C4-2B (cell line): ENCODE data around the gene OCIAD2.

ENCODE experiments used
- ZFX ChIP-seq: fragments of 450-650 bp; IDR thresholded peaks from 2 replicates; pipeline ENCODE4 v1.6.1; 2017
- TF ChIP-seq, protein P1 (sequence below): fragments of 450-650 bp; conservative IDR thresholded peaks from 2 replicates; pipeline ENCODE4 v1.5.1; 2017; ENCODE audit warnings: mild to moderate bottlenecking

GRCh38 chr4:48862038-48862437 lies 44.5 kb downstream of the OCIAD2 start:
- TF ChIP-seq, protein P1, sequence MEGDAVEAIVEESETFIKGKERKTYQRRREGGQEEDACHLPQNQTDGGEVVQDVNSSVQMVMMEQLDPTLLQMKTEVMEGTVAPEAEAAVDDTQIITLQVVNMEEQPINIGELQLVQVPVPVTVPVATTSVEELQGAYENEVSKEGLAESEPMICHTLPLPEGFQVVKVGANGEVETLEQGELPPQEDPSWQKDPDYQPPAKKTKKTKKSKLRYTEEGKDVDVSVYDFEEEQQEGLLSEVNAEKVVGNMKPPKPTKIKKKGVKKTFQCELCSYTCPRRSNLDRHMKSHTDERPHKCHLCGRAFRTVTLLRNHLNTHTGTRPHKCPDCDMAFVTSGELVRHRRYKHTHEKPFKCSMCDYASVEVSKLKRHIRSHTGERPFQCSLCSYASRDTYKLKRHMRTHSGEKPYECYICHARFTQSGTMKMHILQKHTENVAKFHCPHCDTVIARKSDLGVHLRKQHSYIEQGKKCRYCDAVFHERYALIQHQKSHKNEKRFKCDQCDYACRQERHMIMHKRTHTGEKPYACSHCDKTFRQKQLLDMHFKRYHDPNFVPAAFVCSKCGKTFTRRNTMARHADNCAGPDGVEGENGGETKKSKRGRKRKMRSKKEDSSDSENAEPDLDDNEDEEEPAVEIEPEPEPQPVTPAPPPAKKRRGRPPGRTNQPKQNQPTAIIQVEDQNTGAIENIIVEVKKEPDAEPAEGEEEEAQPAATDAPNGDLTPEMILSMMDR: no peak
- TF ChIP-seq ZFX: no peak
